Astrocyte (in vitro differentiated cells and primary cell): ENCODE results near the gene CHCHD3. TPM values are rescaled to one million over a fixed set of nuclear protein-coding genes. Genes with fewer than 3 reads are reported as not detected.

ENCODE experiments used
- DNase-seq: peaks from one replicate; pipeline ENCODE4 v3.0.0-alpha.2; 2010; ENCODE audit warnings: low read depth
- FAIRE-seq: peaks from 2 replicates; lab custom pipeline; 2011; peaks lifted over from hg19 to GRCh38; lab: Jason Lieb, UNC
- H2AFZ ChIP-seq: 2 replicates; pipeline ENCODE4 v1.6.0; 2012; ENCODE audit warnings: low read depth, low read length, inconsistent platforms
- H3K27ac ChIP-seq: 2 replicates; pipeline ENCODE4 v1.5.1; 2011; ENCODE audit warnings: low read depth, low read length, inconsistent platforms
- H3K27me3 ChIP-seq: 2 replicates; pipeline ENCODE4 v1.6.0; 2011; ENCODE audit warnings: low read length, inconsistent platforms; ENCODE audit not compliant: insufficient read depth
- H3K36me3 ChIP-seq: 2 replicates; pipeline ENCODE4 v1.5.1; 2011; ENCODE audit warnings: low read length, inconsistent platforms; ENCODE audit not compliant: insufficient read depth
- H3K4me1 ChIP-seq: 2 replicates; pipeline ENCODE4 v1.5.1; 2011; ENCODE audit warnings: low read length, inconsistent platforms; ENCODE audit not compliant: insufficient read depth
- H3K4me2 ChIP-seq: 2 replicates; pipeline ENCODE4 v1.6.0; 2012; ENCODE audit warnings: low read length, inconsistent platforms
- H3K4me3 ChIP-seq: 2 replicates; pipeline ENCODE4 v1.5.1; 2011; ENCODE audit warnings: low read depth, mild to moderate bottlenecking, low read length, inconsistent platforms; ENCODE audit not compliant: insufficient read depth
- H3K79me2 ChIP-seq: 2 replicates; pipeline ENCODE4 v1.6.0; 2012; ENCODE audit warnings: mild to moderate bottlenecking, low read length, inconsistent platforms; ENCODE audit not compliant: insufficient read depth
- H3K9ac ChIP-seq: 2 replicates; pipeline ENCODE4 v1.6.0; 2012; ENCODE audit warnings: mild to moderate bottlenecking, low read length, inconsistent platforms
- H3K9me3 ChIP-seq: 2 replicates; pipeline ENCODE4 v1.5.1; 2012; ENCODE audit warnings: low read depth, mild to moderate bottlenecking, low read length, inconsistent platforms; ENCODE audit not compliant: insufficient read depth
- H4K20me1 ChIP-seq: 2 replicates; pipeline ENCODE4 v1.6.0; 2012; ENCODE audit warnings: low read length, inconsistent platforms; ENCODE audit not compliant: insufficient read depth
- H3K27ac Mint-ChIP-seq: one replicate; pipeline ENCODE4 v1.8.0; 2021; ENCODE audit warnings: mild to moderate bottlenecking, mixed read lengths; ENCODE audit not compliant: unreplicated experiment
- H3K27me3 Mint-ChIP-seq: one replicate; pipeline ENCODE4 v1.8.0; 2021; ENCODE audit warnings: low read depth, mixed read lengths; ENCODE audit not compliant: unreplicated experiment
- H3K36me3 Mint-ChIP-seq: one replicate; pipeline ENCODE4 v1.8.0; 2021; ENCODE audit warnings: low read depth, mixed read lengths; ENCODE audit not compliant: unreplicated experiment
- H3K4me1 Mint-ChIP-seq: one replicate; pipeline ENCODE4 v1.8.0; 2021; ENCODE audit warnings: low read depth, mixed read lengths; ENCODE audit not compliant: unreplicated experiment
- H3K4me3 Mint-ChIP-seq: one replicate; pipeline ENCODE4 v1.8.0; 2021; ENCODE audit warnings: mild to moderate bottlenecking, moderate library complexity, mixed read lengths; ENCODE audit not compliant: unreplicated experiment
- H3K9me3 Mint-ChIP-seq: one replicate; pipeline ENCODE4 v1.8.0; 2021; ENCODE audit warnings: mild to moderate bottlenecking, mixed read lengths; ENCODE audit not compliant: unreplicated experiment
- CTCF ChIP-seq: IDR thresholded peaks from 2 replicates; pipeline ENCODE4 v1.5.1; 2011; ENCODE audit warnings: low read depth, mild to moderate bottlenecking, inconsistent platforms, low read length, moderate library complexity; ENCODE audit not compliant: insufficient read depth
- EZH2 ChIP-seq: IDR thresholded peaks from 2 replicates; pipeline ENCODE4 v1.6.1; 2012; ENCODE audit warnings: mild to moderate bottlenecking, low read length, inconsistent platforms; ENCODE audit not compliant: insufficient read depth
- total RNA-seq: library from RNA; stranded (reverse); gene quantifications from 2 replicates; pipeline ENCODE4 v1.2.1, GENCODE V29; 2021

CHCHD3 gene
- total RNA-seq, 1 donor from 2014 or later, result 63.1 TPM

- H2AFZ ChIP-seq, result no peak overlapping the region
- DNase-seq (no peak), FAIRE-seq (no peak)
- no peaks in the 10 kb centered on the region for H3K27me3 ChIP-seq
- no peaks in the 10 kb centered on the region for H3K27me3 Mint-ChIP-seq
- H3K4me3 Mint-ChIP-seq, result no peak overlapping the region
- TF ChIP-seq EZH2 (no peak), CTCF (no peak)
- H3K4me3 ChIP-seq, result no peak overlapping the region
- H3K4me2 ChIP-seq, result no peak overlapping the region
- no peaks in the 10 kb centered on the region for H3K4me1 Mint-ChIP-seq
- H3K27ac ChIP-seq, result no peak overlapping the region
- no peaks in the 10 kb centered on the region for H3K9me3 Mint-ChIP-seq
- no peaks in the 10 kb centered on the region for H3K36me3 ChIP-seq
- no peak overlapping the region for H3K9ac ChIP-seq
- H3K4me1 ChIP-seq, result no peaks in the 10 kb centered on the region
- peaks cover 8% of the 10 kb centered on the region for H4K20me1 ChIP-seq
- no peak overlapping the region for H3K27ac Mint-ChIP-seq
- no peaks in the 10 kb centered on the region for H3K9me3 ChIP-seq
- H3K79me2 ChIP-seq, result peaks cover 4% of the 10 kb centered on the region
- H3K36me3 Mint-ChIP-seq, result peaks cover 2% of the 10 kb centered on the region
These were observed 122.0 kb downstream of the CHCHD3 start for GRCh38 chr7:132959891-132960290.

- no peaks in the 10 kb centered on the region for H3K27me3 ChIP-seq
- H3K9ac ChIP-seq, result no peak overlapping the region
- H2AFZ ChIP-seq, result no peak overlapping the region
- DNase-seq (no peak), FAIRE-seq (no peak)
- Mint-ChIP-seq H3K9me3 (no peaks in the 10 kb centered on the region), H3K4me1 (no peaks in the 10 kb centered on the region), H3K27me3 (no peaks in the 10 kb centered on the region), H3K27ac (no peak overlapping the region), H3K4me3 (no peak overlapping the region), H3K36me3 (peaks cover 4% of the 10 kb centered on the region)
- H3K79me2 ChIP-seq, result no peaks in the 10 kb centered on the region
- H3K4me3 ChIP-seq, result no peak overlapping the region
- no peak overlapping the region for H3K27ac ChIP-seq
- no peak overlapping the region for H3K4me2 ChIP-seq
- no peaks in the 10 kb centered on the region for H3K9me3 ChIP-seq
- H3K36me3 ChIP-seq, result no peaks in the 10 kb centered on the region
- no peak for TF ChIP-seq EZH2
- TF ChIP-seq CTCF, result no peak
- peaks cover 8% of the 10 kb centered on the region for H4K20me1 ChIP-seq
- H3K4me1 ChIP-seq, result no peaks in the 10 kb centered on the region
These were observed 125.3 kb downstream of the CHCHD3 start for GRCh38 chr7:132956556-132956955.

GRCh38 chr7:132953468-132953867 is 128.4 kb downstream of the CHCHD3 start:
- Histone ChIP-seq H3K36me3 (no peaks in the 10 kb centered on the region), H3K4me1 (no peaks in the 10 kb centered on the region), H3K27ac (no peak overlapping the region), H3K4me2 (no peak overlapping the region), H3K4me3 (no peak overlapping the region), H4K20me1 (no peaks in the 10 kb centered on the region), H2AFZ (no peak overlapping the region), H3K9me3 (no peaks in the 10 kb centered on the region), H3K27me3 (no peaks in the 10 kb centered on the region), H3K9ac (no peak overlapping the region), H3K79me2 (no peaks in the 10 kb centered on the region)
- no peak overlapping the region for H3K27ac Mint-ChIP-seq
- no peaks in the 10 kb centered on the region for H3K9me3 Mint-ChIP-seq
- H3K27me3 Mint-ChIP-seq, result no peaks in the 10 kb centered on the region
- TF ChIP-seq EZH2 (no peak), CTCF (no peak)
- DNase-seq (no peak), FAIRE-seq (no peak)
- peaks cover 4% of the 10 kb centered on the region for H3K36me3 Mint-ChIP-seq
- H3K4me3 Mint-ChIP-seq, result no peak overlapping the region
- no peaks in the 10 kb centered on the region for H3K4me1 Mint-ChIP-seq
